Liver (tissue), 9 donors: ENCODE measurements around the gene TRMT11. TPM values are rescaled to one million over a fixed set of nuclear protein-coding genes. Genes with fewer than 3 reads are reported as not detected.

Experiments
- DNase-seq: peaks from one replicate; pipeline ENCODE4 v3.0.0-alpha.2; 2017; ENCODE audit warnings: low spot score
- H3K27ac ChIP-seq, 2 donors: one replicate each; pipeline ENCODE4 v1.7.0; 2013; ENCODE audit warnings: inconsistent platforms in 2 of 2, low read length in 2 of 2, control low read depth in 1 of 2, low read depth in 1 of 2, mild to moderate bottlenecking in 1 of 2
- H3K27me3 ChIP-seq, 4 donors: one replicate each; pipeline versions ENCODE4 v1.6.1 to v1.7.0; 2013; ENCODE audit warnings: low read length in 3 of 4, inconsistent platforms in 1 of 4, mild to moderate bottlenecking in 1 of 4, moderate library complexity in 1 of 4; ENCODE audit not compliant: control insufficient read depth in 4 of 4, insufficient read depth in 4 of 4
- H3K36me3 ChIP-seq, 4 donors: one replicate each; pipeline versions ENCODE4 v1.6.1 to v1.7.0; 2013; ENCODE audit warnings: low read length in 3 of 4, mild to moderate bottlenecking in 3 of 4, low read depth in 1 of 4, moderate library complexity in 1 of 4; ENCODE audit not compliant: control insufficient read depth in 4 of 4, insufficient read depth in 3 of 4
- H3K4me1 ChIP-seq, 4 donors: one replicate each; pipeline versions ENCODE4 v1.6.1 to v1.7.0; 2013; ENCODE audit warnings: low read length in 3 of 4, mild to moderate bottlenecking in 3 of 4, moderate library complexity in 1 of 4; ENCODE audit not compliant: control insufficient read depth in 4 of 4, insufficient read depth in 4 of 4
- H3K4me3 ChIP-seq, 3 donors: one replicate each; pipeline versions ENCODE4 v1.6.1 to v1.7.0; 2013; ENCODE audit warnings: low read length in 3 of 3, control low read depth in 1 of 3, low read depth in 1 of 3, mild to moderate bottlenecking in 1 of 3
- H3K9ac ChIP-seq, 2 donors: one replicate each; pipeline ENCODE4 v1.7.0; 2013; ENCODE audit warnings: low read length in 2 of 2, mild to moderate bottlenecking in 2 of 2, moderate library complexity in 2 of 2, control low read depth in 1 of 2, low read depth in 1 of 2
- H3K9me3 ChIP-seq, 4 donors: one replicate each; pipeline versions ENCODE4 v1.6.1 to v1.7.0; 2013; ENCODE audit warnings: low read length in 3 of 4; ENCODE audit not compliant: control insufficient read depth in 4 of 4
- ATF3 ChIP-seq: IDR thresholded peaks from 2 replicates; pipeline ENCODE4 v1.6.1; 2016; ENCODE audit warnings: antibody characterized with exemption
- CTCF ChIP-seq: fragments of 150-350 bp; IDR thresholded peaks from 2 replicates; pipeline ENCODE4 v1.5.1; 2017; ENCODE audit warnings: improper control_type of control experiment, low read depth, low read length; ENCODE audit not compliant: missing input control
- EGR1 ChIP-seq, 2 donors: IDR thresholded peaks; 2 replicates each; pipeline ENCODE4 v1.6.1; 2016 to 2018; ENCODE audit warnings: antibody characterized with exemption in 2 of 2, low read depth in 2 of 2
- FOXA1 ChIP-seq: IDR thresholded peaks from 2 replicates; pipeline ENCODE4 v1.6.1; 2016; ENCODE audit warnings: antibody characterized with exemption
- FOXA2 ChIP-seq: IDR thresholded peaks from 2 replicates; pipeline ENCODE4 v1.6.1; 2016; ENCODE audit warnings: antibody characterized with exemption
- GABPA ChIP-seq, 2 donors: IDR thresholded peaks in 1 of 2; conservative IDR thresholded peaks in 1 of 2; 2 replicates each; pipeline ENCODE4 v1.6.1; 2016; ENCODE audit warnings: antibody characterized with exemption in 2 of 2, mild to moderate bottlenecking in 1 of 2, moderate library complexity in 1 of 2
- HNF4A ChIP-seq, 2 donors: conservative IDR thresholded peaks; 2 replicates each; pipeline ENCODE4 v1.6.1; 2016; ENCODE audit warnings: antibody characterized with exemption in 2 of 2, mild to moderate bottlenecking in 2 of 2
- HNF4G ChIP-seq: IDR thresholded peaks from 2 replicates; pipeline ENCODE4 v1.6.1; 2016; ENCODE audit warnings: antibody characterized with exemption
- JUND ChIP-seq, 2 donors: IDR thresholded peaks; 2 replicates each; pipeline ENCODE4 v1.6.1; 2016; ENCODE audit warnings: antibody characterized with exemption in 2 of 2
- MAX ChIP-seq: IDR thresholded peaks from 2 replicates; pipeline ENCODE4 v1.6.1; 2016; ENCODE audit warnings: antibody characterized with exemption
- NR2F2 ChIP-seq: IDR thresholded peaks from 2 replicates; pipeline ENCODE4 v1.6.1; 2016; ENCODE audit warnings: antibody characterized with exemption
- RAD21 ChIP-seq, 2 donors: IDR thresholded peaks; 2 replicates each; pipeline ENCODE4 v1.6.1; 2016; ENCODE audit warnings: antibody characterized with exemption in 2 of 2, mild to moderate bottlenecking in 2 of 2
- REST ChIP-seq: IDR thresholded peaks from 2 replicates; pipeline ENCODE4 v1.6.1; 2016; ENCODE audit warnings: antibody characterized with exemption, mild to moderate bottlenecking
- RXRA ChIP-seq, 2 donors: IDR thresholded peaks; 2 replicates each; pipeline ENCODE4 v1.6.1; 2017 to 2018; ENCODE audit warnings: antibody characterized with exemption in 2 of 2, mild to moderate bottlenecking in 1 of 2
- SP1 ChIP-seq: IDR thresholded peaks from 2 replicates; pipeline ENCODE4 v1.6.1; 2018; ENCODE audit warnings: antibody characterized with exemption, mild to moderate bottlenecking
- TAF1 ChIP-seq: conservative IDR thresholded peaks from 2 replicates; pipeline ENCODE4 v1.6.1; 2016; ENCODE audit warnings: antibody characterized with exemption, mild to moderate bottlenecking
- YY1 ChIP-seq: IDR thresholded peaks from 2 replicates; pipeline ENCODE4 v1.6.1; 2016; ENCODE audit warnings: antibody characterized with exemption, mild to moderate bottlenecking
- ZBTB33 ChIP-seq: IDR thresholded peaks from 2 replicates; pipeline ENCODE4 v1.6.1; 2016; ENCODE audit warnings: antibody characterized with exemption
- WGBS: extraction: QIAGEN DNeasy Blood & Tissue Kit; methylation state at CpG from one replicate; pipeline ENCODE4 v1.1.7; 2013; 5-methylcytosine and 5-hydroxymethylcytosine counted together
- polyA plus RNA-seq, 2 donors: library from polyadenylated mRNA; stranded (reverse) in 1 of 2; unstranded in 1 of 2; fragments of 200-250 nt in 1 of 2; fragments of >200 nt in 1 of 2; fragmentation: Nextera tagmentation in 1 of 2; extraction: Ambion mirVana in 1 of 2; gene quantifications; one replicate each; pipeline versions ENCODE4 v1.2.1 to v1.2.3, GENCODE V29; 2013 to 2015
- total RNA-seq, 2 donors: library from RNA; depleted of rRNA; stranded (reverse); fragments of >200 nt; gene quantifications; one replicate each; pipeline ENCODE4 v1.2.3, GENCODE V29; 2014
- donor health status: healthy.
- donor health status: healthy.
- donor health status: healthy.
- donor health status: healthy.
- donor health status: healthy.

Gene TRMT11
- total and polyA plus RNA-seq, 4 donors, result 9.9 to 82.3 (median 17.2) TPM

- no peak for TF ChIP-seq HNF4G
- TF ChIP-seq TAF1, result no peak
- TF ChIP-seq ZBTB33, result no peak
- TF ChIP-seq REST, result no peak
- TF ChIP-seq GABPA (IDR thresholded peaks at IDR 0.05 in 1 of 2, conservative IDR thresholded peaks at IDR 0.05 in 1 of 2), result no peak
- no peak for TF ChIP-seq JUND (IDR thresholded peaks at IDR 0.05)
- TF ChIP-seq FOXA1, result no peak
- H3K4me1 ChIP-seq, result peaks cover 14 to 46% (median 37%) of the 10 kb centered on the region in 4 donors
- no peaks in the 10 kb centered on the region for H3K36me3 ChIP-seq
- no peak overlapping the region for H3K4me3 ChIP-seq
- no peak overlapping the region for H3K9ac ChIP-seq
- H3K27ac ChIP-seq, result peak overlapping the region; percentile 35 to 36
- no peak for DNase-seq
- WGBS, result 96% methylated on average over 4 of the region's 4 CpGs
- no peaks in the 10 kb centered on the region for H3K27me3 ChIP-seq
- no peaks in the 10 kb centered on the region for H3K9me3 ChIP-seq
Measured at GRCh38 chr6:125959041-125959440, 27.3 kb upstream of the TRMT11 start.

GRCh38 chr6:125961117-125961516 is 25.2 kb upstream of the TRMT11 start:
- 92% methylated on average over 3 of the region's 3 CpGs for WGBS
- TF ChIP-seq FOXA1 (no peak), GABPA (IDR thresholded peaks at IDR 0.05 in 1 of 2, conservative IDR thresholded peaks at IDR 0.05 in 1 of 2) (no peak), RAD21 (IDR thresholded peaks at IDR 0.05) (no peak), FOXA2 (no peak), HNF4G (no peak), REST (no peak), MAX (no peak), NR2F2 (no peak), ZBTB33 (no peak), SP1 (no peak), CTCF (no peak), RXRA (IDR thresholded peaks at IDR 0.05) (no peak), JUND (IDR thresholded peaks at IDR 0.05) (no peak), HNF4A (conservative IDR thresholded peaks at IDR 0.05) (no peak), TAF1 (no peak), ATF3 (no peak), EGR1 (IDR thresholded peaks at IDR 0.05; ENCODE audit: low read depth in 2 of 2) (no peak), YY1 (no peak)
- no peak for DNase-seq
- no peak overlapping the region for H3K9ac ChIP-seq
- H3K27ac ChIP-seq, result no peak overlapping the region
- no peak overlapping the region for H3K4me3 ChIP-seq
- H3K9me3 ChIP-seq, result no peaks in the 10 kb centered on the region
- H3K27me3 ChIP-seq, result no peaks in the 10 kb centered on the region
- no peaks in the 10 kb centered on the region for H3K36me3 ChIP-seq
- peaks cover 14 to 45% (median 36%) of the 10 kb centered on the region in 4 donors for H3K4me1 ChIP-seq
